WERI-Rb-1 (cell line): ENCODE measurements around the gene HNRNPF.

ENCODE experiments used
- DNase-seq: peaks from one replicate; pipeline ENCODE4 v3.0.0-alpha.2; 2020
- H3K27ac ChIP-seq: fragments of 250-450 bp; sonication (Bioruptor Pico); 2 replicates; pipeline ENCODE4 v1.5.1; 2020; ENCODE audit warnings: mild to moderate bottlenecking, moderate library complexity
- H3K27me3 ChIP-seq: fragments of 250-450 bp; sonication (Bioruptor Pico); 2 replicates; pipeline ENCODE4 v1.5.1; 2021; ENCODE audit warnings: mild to moderate bottlenecking, low read depth, moderate library complexity; ENCODE audit not compliant: insufficient read depth, severe bottlenecking
- H3K36me3 ChIP-seq: fragments of 250-450 bp; sonication (Bioruptor Pico); 2 replicates; pipeline ENCODE4 v1.5.1; 2020; ENCODE audit warnings: mild to moderate bottlenecking, moderate library complexity
- H3K4me3 ChIP-seq: 2 replicates; pipeline ENCODE4 v1.5.1; 2011; ENCODE audit warnings: low read depth, mild to moderate bottlenecking, control low read depth, low read length
- H3K9me3 ChIP-seq: fragments of 250-450 bp; sonication (Bioruptor Pico); 2 replicates; pipeline ENCODE4 v1.5.1; 2021; ENCODE audit warnings: mild to moderate bottlenecking, moderate library complexity; ENCODE audit not compliant: severe bottlenecking
- TF ChIP-seq, protein P1 (sequence below): IDR thresholded peaks from 2 replicates; pipeline ENCODE4 v1.5.1; 2011; ENCODE audit warnings: low read depth, mild to moderate bottlenecking, control low read depth, inconsistent platforms, low read length

Gene HNRNPF

GRCh38 chr10:43350156-43350555 is 58.8 kb downstream of the HNRNPF start:
- TF ChIP-seq, protein P1, sequence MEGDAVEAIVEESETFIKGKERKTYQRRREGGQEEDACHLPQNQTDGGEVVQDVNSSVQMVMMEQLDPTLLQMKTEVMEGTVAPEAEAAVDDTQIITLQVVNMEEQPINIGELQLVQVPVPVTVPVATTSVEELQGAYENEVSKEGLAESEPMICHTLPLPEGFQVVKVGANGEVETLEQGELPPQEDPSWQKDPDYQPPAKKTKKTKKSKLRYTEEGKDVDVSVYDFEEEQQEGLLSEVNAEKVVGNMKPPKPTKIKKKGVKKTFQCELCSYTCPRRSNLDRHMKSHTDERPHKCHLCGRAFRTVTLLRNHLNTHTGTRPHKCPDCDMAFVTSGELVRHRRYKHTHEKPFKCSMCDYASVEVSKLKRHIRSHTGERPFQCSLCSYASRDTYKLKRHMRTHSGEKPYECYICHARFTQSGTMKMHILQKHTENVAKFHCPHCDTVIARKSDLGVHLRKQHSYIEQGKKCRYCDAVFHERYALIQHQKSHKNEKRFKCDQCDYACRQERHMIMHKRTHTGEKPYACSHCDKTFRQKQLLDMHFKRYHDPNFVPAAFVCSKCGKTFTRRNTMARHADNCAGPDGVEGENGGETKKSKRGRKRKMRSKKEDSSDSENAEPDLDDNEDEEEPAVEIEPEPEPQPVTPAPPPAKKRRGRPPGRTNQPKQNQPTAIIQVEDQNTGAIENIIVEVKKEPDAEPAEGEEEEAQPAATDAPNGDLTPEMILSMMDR = no peak
- Histone ChIP-seq H3K4me3 (no peak overlapping the region), H3K9me3 (no peaks in the 10 kb centered on the region), H3K27ac (no peak overlapping the region), H3K27me3 (no peaks in the 10 kb centered on the region), H3K36me3 (no peaks in the 10 kb centered on the region)
- no peak for DNase-seq

DNA sequence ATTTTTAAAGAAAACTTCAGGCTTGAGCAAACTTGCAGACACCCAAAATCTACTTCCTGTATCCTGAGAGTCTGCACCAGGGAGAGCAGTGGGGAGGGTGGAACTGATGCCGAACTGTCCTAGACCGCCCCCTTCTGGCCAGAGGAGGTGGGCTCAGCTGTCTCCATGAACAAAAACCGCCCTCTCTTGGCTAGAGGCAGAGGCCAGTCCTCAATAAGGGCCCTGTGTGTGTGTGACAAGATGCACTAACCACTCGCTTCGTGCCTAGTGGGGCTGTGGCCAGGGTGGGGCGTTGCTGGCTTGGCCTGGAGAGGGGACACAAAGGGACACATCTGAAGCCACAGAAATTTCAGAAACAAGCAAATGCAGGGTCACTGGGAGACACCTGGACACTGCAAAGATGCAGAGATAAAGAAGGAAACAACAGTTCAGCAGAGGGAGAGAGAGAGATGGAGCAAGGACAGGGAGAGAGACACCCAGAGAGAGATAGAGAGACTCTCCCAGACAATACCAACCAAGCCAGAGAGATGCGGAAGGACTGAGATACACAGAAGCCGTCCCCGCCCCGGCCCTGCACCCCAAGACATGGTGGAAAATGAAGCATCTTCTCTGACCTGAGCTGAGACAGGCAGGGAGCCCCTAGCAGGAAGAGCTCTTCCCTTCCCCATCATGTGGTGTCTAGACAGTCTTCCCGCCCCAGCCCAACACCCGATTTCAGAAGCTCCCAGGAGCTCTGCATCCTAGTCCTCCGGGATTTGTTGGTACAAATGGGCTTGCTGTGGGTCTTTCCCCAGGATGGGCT is 60.3 kb downstream of the HNRNPF start:
- Histone ChIP-seq H3K9me3 (no peaks in the 10 kb centered on the region), H3K27me3 (no peaks in the 10 kb centered on the region), H3K27ac (no peak overlapping the region), H3K4me3 (no peak overlapping the region), H3K36me3 (no peaks in the 10 kb centered on the region)
- peak; percentile 86 for DNase-seq
- TF ChIP-seq, protein P1 = peak; percentile 97

- Histone ChIP-seq H3K36me3 (no peaks in the 10 kb centered on the region), H3K27ac (no peak overlapping the region), H3K9me3 (no peaks in the 10 kb centered on the region), H3K27me3 (no peaks in the 10 kb centered on the region), H3K4me3 (no peak overlapping the region)
- no peak for DNase-seq
- TF ChIP-seq, protein P1 = no peak
Observed at GRCh38 chr10:43347997-43348396, 61.0 kb downstream of the HNRNPF start.

DNA sequence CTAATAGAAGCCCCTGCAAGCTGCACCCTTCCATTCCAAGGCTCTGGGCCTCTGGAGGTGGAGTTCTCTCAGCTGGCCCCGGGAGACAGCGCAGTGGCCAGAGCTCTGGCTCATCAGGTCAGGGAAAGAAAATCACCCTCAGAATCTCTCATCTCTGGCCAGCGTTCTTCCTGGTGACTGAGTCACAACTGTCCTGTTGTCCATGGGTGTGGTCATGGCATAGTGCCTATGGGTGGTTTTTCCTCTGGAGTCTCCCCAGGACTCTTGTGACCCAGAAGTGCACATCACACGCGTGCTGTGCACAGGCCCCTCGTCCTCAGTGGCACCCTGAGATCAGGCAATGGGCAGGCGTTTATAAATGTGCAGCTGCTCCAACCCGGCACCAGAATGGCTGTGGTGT is 64.9 kb downstream of the HNRNPF start:
- H3K4me3 ChIP-seq = no peak overlapping the region
- no peaks in the 10 kb centered on the region for H3K27me3 ChIP-seq
- no peak for DNase-seq
- H3K36me3 ChIP-seq = no peaks in the 10 kb centered on the region
- no peak overlapping the region for H3K27ac ChIP-seq
- no peaks in the 10 kb centered on the region for H3K9me3 ChIP-seq
- TF ChIP-seq, protein P1 = no peak

GRCh38 chr10:43343126-43343525 is 65.9 kb downstream of the HNRNPF start:
- Histone ChIP-seq H3K4me3 (no peak overlapping the region), H3K27me3 (no peaks in the 10 kb centered on the region), H3K36me3 (no peaks in the 10 kb centered on the region), H3K9me3 (no peaks in the 10 kb centered on the region), H3K27ac (no peak overlapping the region)
- no peak for DNase-seq
- TF ChIP-seq, protein P1 = no peak
